ENCODE measurements around the gene RFXANK.

DNA sequence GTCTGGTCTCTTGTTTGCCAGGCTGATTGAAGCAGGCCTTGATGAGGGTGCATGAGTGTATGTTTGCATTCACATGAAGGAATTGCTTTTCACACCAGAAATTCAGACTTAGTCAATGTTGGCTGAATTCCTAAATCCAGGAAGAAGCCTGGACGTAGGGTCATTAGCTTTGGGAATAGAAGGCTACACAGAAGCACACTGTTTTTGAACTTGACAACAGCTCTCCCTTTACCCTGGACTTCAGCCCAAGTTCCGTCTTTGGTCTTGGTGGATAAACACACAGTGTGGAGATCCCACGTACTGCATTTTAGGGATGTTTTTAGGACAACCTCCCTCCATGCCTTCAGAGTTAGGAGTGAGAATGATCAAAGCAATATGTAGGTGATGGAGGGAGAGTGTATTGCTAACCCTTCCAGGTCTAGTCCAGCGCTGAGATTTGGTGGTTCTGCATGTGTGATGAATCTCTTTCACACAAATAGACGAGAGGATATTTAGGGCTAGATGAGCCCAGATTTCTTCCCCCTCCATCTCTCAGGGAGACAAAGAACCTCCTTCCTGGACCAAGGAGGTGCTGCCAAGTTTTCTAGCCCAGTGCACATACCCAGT is 58.2 kb downstream of the RFXANK start:
- no peak for TF ChIP-seq HDGF (IDR thresholded peaks at IDR 0.05; ENCODE audit: borderline replicate concordance)
- TF ChIP-seq ELF4 (IDR thresholded peaks at IDR 0.05) = no peak
- TF ChIP-seq BHLHE40 (IDR thresholded peaks at IDR 0.05; ENCODE audit: borderline replicate concordance) = no peak
- no peak for TF ChIP-seq L3MBTL2 (conservative IDR thresholded peaks at IDR 0.05)
- TF ChIP-seq FOXA1 (IDR thresholded peaks at IDR 0.05) = no peak
- no peak for TF ChIP-seq SUZ12 (IDR thresholded peaks at IDR 0.05)
- TF ChIP-seq TARDBP (IDR thresholded peaks at IDR 0.05) = no peak
- no peak for TF ChIP-seq FOXM1 (IDR thresholded peaks at IDR 0.05; ENCODE audit: borderline replicate concordance)
- TF ChIP-seq, protein P1, sequence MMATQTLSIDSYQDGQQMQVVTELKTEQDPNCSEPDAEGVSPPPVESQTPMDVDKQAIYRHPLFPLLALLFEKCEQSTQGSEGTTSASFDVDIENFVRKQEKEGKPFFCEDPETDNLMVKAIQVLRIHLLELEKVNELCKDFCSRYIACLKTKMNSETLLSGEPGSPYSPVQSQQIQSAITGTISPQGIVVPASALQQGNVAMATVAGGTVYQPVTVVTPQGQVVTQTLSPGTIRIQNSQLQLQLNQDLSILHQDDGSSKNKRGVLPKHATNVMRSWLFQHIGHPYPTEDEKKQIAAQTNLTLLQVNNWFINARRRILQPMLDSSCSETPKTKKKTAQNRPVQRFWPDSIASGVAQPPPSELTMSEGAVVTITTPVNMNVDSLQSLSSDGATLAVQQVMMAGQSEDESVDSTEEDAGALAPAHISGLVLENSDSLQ (IDR thresholded peaks at IDR 0.05) = no peak
- TF ChIP-seq FOXK2 (IDR thresholded peaks at IDR 0.05) = no peak
- no peak for TF ChIP-seq LEF1 (IDR thresholded peaks at IDR 0.05; ENCODE audit: borderline replicate concordance)
- no peak for TF ChIP-seq ZNF384 (IDR thresholded peaks at IDR 0.05)
- TF ChIP-seq SP1 (IDR thresholded peaks at IDR 0.05) = no peak
- TF ChIP-seq NFRKB (IDR thresholded peaks at IDR 0.05) = no peak
